Activated CD4-positive, alpha-beta T cell treated with anti-CD3 and anti-CD28 coated beads, Interleukin-2, amount 10 ng/mL, durations not matched to agents 7 days and 5 days (primary cell): Measurements from ENCODE around the gene SAMD1. TPM values are rescaled to one million over a fixed set of nuclear protein-coding genes. Genes with fewer than 3 reads are reported as not detected.

Source experiments
- CTCF ChIA-PET: fragments of 350-600 bp; sonication (Branson Sonifier 250); formaldehyde crosslinking; loops from one replicate; lab custom pipeline; 2021; ENCODE audit warnings: antibody characterized with exemption; lab: Charles Lee
- POLR2A ChIA-PET: fragments of 350-600 bp; sonication (Branson Sonifier 250); formaldehyde crosslinking; loops from one replicate; lab custom pipeline; 2021; ENCODE audit warnings: antibody characterized with exemption; lab: Charles Lee
- DNase-seq: peaks from one replicate; pipeline ENCODE4 v3.0.0-alpha.2; 2020
- H3K27ac Mint-ChIP-seq: one replicate; pipeline ENCODE4 v1.8.0; 2021; ENCODE audit warnings: mild to moderate bottlenecking, moderate library complexity, mixed read lengths
- H3K27me3 Mint-ChIP-seq: one replicate; pipeline ENCODE4 v1.8.0; 2021; ENCODE audit warnings: mixed read lengths
- H3K36me3 Mint-ChIP-seq: one replicate; pipeline ENCODE4 v1.8.0; 2021; ENCODE audit warnings: low read depth, mixed read lengths
- H3K4me1 Mint-ChIP-seq: one replicate; pipeline ENCODE4 v1.8.0; 2021; ENCODE audit warnings: mixed read lengths
- H3K4me3 Mint-ChIP-seq: one replicate; pipeline ENCODE4 v1.8.0; 2021; ENCODE audit warnings: mild to moderate bottlenecking, moderate library complexity, mixed read lengths
- H3K9me3 Mint-ChIP-seq: one replicate; pipeline ENCODE4 v1.8.0; 2021; ENCODE audit warnings: mixed read lengths
- total RNA-seq, 2 experiments: library from RNA; stranded (reverse); gene quantifications; one replicate each; pipeline ENCODE4 v1.2.3, GENCODE V29; 2021

The SAMD1 gene
- total RNA-seq, 2 experiments from 2014 or later: 80.7 to 84.5 TPM

- no peak overlapping the region for H3K4me3 Mint-ChIP-seq
- H3K9me3 Mint-ChIP-seq: no peaks in the 10 kb centered on the region
- peaks cover 36% of the 10 kb centered on the region for H3K4me1 Mint-ChIP-seq
- peaks cover 23% of the 10 kb centered on the region for H3K36me3 Mint-ChIP-seq
- DNase-seq: no peak
- ChIA-PET CTCF (interaction anchor here (3.6 kb wide), 1 partner anchor 17 kb away, joined by 12 read pairs; the partner anchor contains the start of gene ASF1B), POLR2A (no interaction called here)
- H3K27ac Mint-ChIP-seq: peak overlapping the region; percentile 13
- H3K27me3 Mint-ChIP-seq: no peaks in the 10 kb centered on the region
These were observed 29.3 kb upstream of the SAMD1 start for GRCh38 chr19:14119644-14120496.

GRCh38 chr19:14119146-14119545, 28.6 kb upstream of the SAMD1 start:
- no peak overlapping the region for H3K27ac Mint-ChIP-seq
- peaks cover 16% of the 10 kb centered on the region for H3K36me3 Mint-ChIP-seq
- no peak for DNase-seq
- H3K4me1 Mint-ChIP-seq: peaks cover 40% of the 10 kb centered on the region
- ChIA-PET POLR2A (no interaction called here), CTCF (interaction anchor here (3.6 kb wide), 1 partner anchor 18 kb away, joined by 12 read pairs; the partner anchor contains the start of gene ASF1B)
- peak overlapping the region; percentile 78 for H3K4me3 Mint-ChIP-seq
- no peaks in the 10 kb centered on the region for H3K9me3 Mint-ChIP-seq
- H3K27me3 Mint-ChIP-seq: no peaks in the 10 kb centered on the region

GRCh38 chr19:14118165-14119051, 27.9 kb upstream of the SAMD1 start:
- H3K4me3 Mint-ChIP-seq: peak overlapping the region; percentile 90
- ChIA-PET CTCF (interaction anchor here (0.6 to 3.6 kb wide), 3 partner anchors 18 to 207 kb away, joined by 4 to 17 read pairs (median 12); partner anchors contain the start of gene ASF1B), POLR2A (no interaction called here)
- H3K27me3 Mint-ChIP-seq: no peaks in the 10 kb centered on the region
- H3K9me3 Mint-ChIP-seq: no peaks in the 10 kb centered on the region
- peaks cover 14% of the 10 kb centered on the region for H3K36me3 Mint-ChIP-seq
- peak overlapping the region; percentile 82 for H3K27ac Mint-ChIP-seq
- peak; percentile 46 for DNase-seq
- H3K4me1 Mint-ChIP-seq: peaks cover 43% of the 10 kb centered on the region

GRCh38 chr19:14117668-14118164, 27.2 kb upstream of the SAMD1 start, which contains the start of gene PRKACA:
TSS of gene PRKACA (minus strand) at chr19:14117762. CDS start at chr19:14117547, 215 bp downstream.
- ChIA-PET CTCF (interaction anchor here (3.3 kb wide), 1 partner anchor 18 kb away, joined by 17 read pairs; the partner anchor contains the start of gene ASF1B), POLR2A (interaction anchor here (0.5 to 0.7 kb wide), 3 partner anchors 10 to 60 kb away, joined by 3 read pairs; no protein-coding TSS in a partner anchor)
- peak within 1 kb of the TSS; percentile 90 for H3K4me3 Mint-ChIP-seq
- no peaks in the 10 kb centered on the region for H3K27me3 Mint-ChIP-seq
- H3K27ac Mint-ChIP-seq: peak within 1 kb of the TSS; percentile 85
- peaks cover 10% of the 10 kb centered on the region for H3K36me3 Mint-ChIP-seq
- no peaks in the 10 kb centered on the region for H3K9me3 Mint-ChIP-seq
- peak; percentile 98 for DNase-seq
- peaks cover 48% of the 10 kb centered on the region for H3K4me1 Mint-ChIP-seq

GRCh38 chr19:14116918-14117578, 26.5 kb upstream of the SAMD1 start:
- Mint-ChIP-seq H3K27ac (peak overlapping the region; percentile 69), H3K4me1 (peaks cover 55% of the 10 kb centered on the region), H3K9me3 (no peaks in the 10 kb centered on the region), H3K27me3 (no peaks in the 10 kb centered on the region), H3K36me3 (peaks cover 7% of the 10 kb centered on the region), H3K4me3 (peak overlapping the region; percentile 85)
- ChIA-PET CTCF (interaction anchor here (3.3 kb wide), 1 partner anchor 19 kb away, joined by 17 read pairs; the partner anchor contains the start of gene ASF1B), POLR2A (interaction anchor here (0.5 to 0.7 kb wide), 3 partner anchors 10 to 60 kb away, joined by 3 read pairs; no protein-coding TSS in a partner anchor)
- DNase-seq: peak; percentile 18

- ChIA-PET CTCF (interaction anchor here (0.6 to 3.3 kb wide), 3 partner anchors 20 to 140 kb away, joined by 4 to 17 read pairs (median 4); partner anchors contain the start of gene ASF1B), POLR2A (no interaction called here)
- Mint-ChIP-seq H3K9me3 (no peaks in the 10 kb centered on the region), H3K4me3 (peak overlapping the region; percentile 85), H3K27me3 (no peaks in the 10 kb centered on the region), H3K36me3 (peaks cover 5% of the 10 kb centered on the region), H3K27ac (peak overlapping the region; percentile 69), H3K4me1 (peaks cover 60% of the 10 kb centered on the region)
- no peak for DNase-seq
These were observed 26.0 kb upstream of the SAMD1 start for GRCh38 chr19:14116525-14116917.

DNA sequence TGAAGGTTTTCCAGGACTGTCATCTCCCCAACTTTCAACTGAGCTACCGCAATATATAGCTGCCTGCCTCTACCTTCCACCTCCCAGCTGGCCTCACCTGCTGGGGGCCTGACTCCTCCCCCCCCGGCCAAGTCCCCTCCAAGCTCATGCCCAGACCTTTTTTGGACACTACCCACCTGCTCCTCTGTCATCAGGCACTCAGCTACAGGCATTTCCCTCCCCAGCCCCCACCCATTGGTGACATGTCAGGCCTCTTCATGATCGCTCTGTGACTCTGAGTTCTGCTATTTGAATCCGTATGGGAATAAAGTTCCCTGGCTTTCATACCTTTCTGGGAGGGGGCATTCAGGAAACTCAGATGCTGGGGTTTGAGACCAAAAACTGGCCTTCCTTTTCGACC, 25.2 kb upstream of the SAMD1 start:
- POLR2A ChIA-PET: no interaction called here

GRCh38 chr19:14114854-14115253, 24.3 kb upstream of the SAMD1 start:
- ChIA-PET CTCF (interaction anchor here (0.6 to 3.3 kb wide), 16 partner anchors 12 to 277 kb away, joined by 3 to 17 read pairs (median 5); partner anchors contain the start of genes ASF1B and MISP3), POLR2A (no interaction called here)
- Mint-ChIP-seq H3K4me1 (peaks cover 58% of the 10 kb centered on the region), H3K27ac (no peak overlapping the region), H3K4me3 (no peak overlapping the region), H3K27me3 (no peaks in the 10 kb centered on the region), H3K9me3 (no peaks in the 10 kb centered on the region), H3K36me3 (no peaks in the 10 kb centered on the region)
- DNase-seq: peak; percentile 57

More for the DNA sequence above, 25.2 kb upstream of the SAMD1 start:
- H3K36me3 Mint-ChIP-seq: peaks cover 3% of the 10 kb centered on the region
- peaks cover 61% of the 10 kb centered on the region for H3K4me1 Mint-ChIP-seq
- no peaks in the 10 kb centered on the region for H3K9me3 Mint-ChIP-seq
- DNase-seq: no peak
- CTCF ChIA-PET: interaction anchor here (0.6 to 3.3 kb wide), 11 partner anchors 9 to 276 kb away, joined by 3 to 17 read pairs (median 4); partner anchors contain the start of gene ASF1B
- peak overlapping the region; percentile 85 for H3K4me3 Mint-ChIP-seq
- H3K27me3 Mint-ChIP-seq: no peaks in the 10 kb centered on the region
- H3K27ac Mint-ChIP-seq: no peak overlapping the region

GRCh38 chr19:14114439-14114838, 23.9 kb upstream of the SAMD1 start:
- Mint-ChIP-seq H3K36me3 (no peaks in the 10 kb centered on the region), H3K27me3 (no peaks in the 10 kb centered on the region), H3K4me3 (no peak overlapping the region), H3K27ac (no peak overlapping the region), H3K9me3 (no peaks in the 10 kb centered on the region), H3K4me1 (peaks cover 57% of the 10 kb centered on the region)
- POLR2A ChIA-PET: no interaction called here
- DNase-seq: no peak
- CTCF ChIA-PET: interaction anchor here (0.7 to 3.2 kb wide), 10 partner anchors 11 to 255 kb away, joined by 3 to 15 read pairs (median 6); partner anchors contain the start of genes ASF1B and MISP3

DNA sequence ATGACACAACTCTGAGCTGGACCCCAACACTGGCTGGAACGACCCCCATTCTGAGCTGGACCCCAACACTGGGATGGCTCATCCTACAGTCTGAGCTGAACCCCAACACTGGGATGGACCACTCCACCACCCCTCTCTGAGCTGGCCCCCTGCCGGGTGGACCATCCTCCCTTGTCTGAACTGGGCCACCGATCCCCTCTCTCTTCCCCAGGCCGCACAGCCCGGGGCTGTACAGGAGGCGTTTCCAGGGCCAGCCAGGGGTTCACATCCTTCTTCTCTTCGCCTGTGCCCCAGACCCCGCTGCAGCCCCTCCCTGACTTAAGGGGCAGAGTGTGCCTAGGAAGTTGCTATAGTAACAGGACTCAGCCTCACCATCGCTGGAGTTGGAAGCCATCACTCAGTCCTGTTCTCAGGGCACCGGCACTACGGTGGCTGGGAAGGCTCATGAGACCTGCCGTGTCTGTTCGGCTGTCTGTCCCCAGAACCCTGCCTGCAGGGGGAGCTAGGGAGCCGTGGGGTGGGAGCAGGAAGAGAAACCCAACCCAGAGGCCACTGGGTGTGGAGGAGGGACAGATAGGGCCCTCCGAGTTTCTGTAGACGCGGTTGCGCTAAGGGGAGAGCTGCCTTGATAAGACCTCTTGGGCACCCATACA, 23.3 kb upstream of the SAMD1 start:
- Mint-ChIP-seq H3K9me3 (no peaks in the 10 kb centered on the region), H3K27me3 (no peaks in the 10 kb centered on the region), H3K27ac (no peak overlapping the region), H3K4me3 (no peak overlapping the region), H3K36me3 (no peaks in the 10 kb centered on the region), H3K4me1 (peaks cover 53% of the 10 kb centered on the region)
- DNase-seq: peak; percentile 45
- ChIA-PET CTCF (interaction anchor here (0.6 to 3.2 kb wide), 12 partner anchors 9 to 255 kb away, joined by 3 to 15 read pairs (median 6); partner anchors contain the start of genes ASF1B and MISP3), POLR2A (no interaction called here)

GRCh38 chr19:14112809-14113385, 22.3 kb upstream of the SAMD1 start:
- CTCF ChIA-PET: interaction anchor here (0.6 to 3.2 kb wide), 9 partner anchors 8 to 254 kb away, joined by 3 to 15 read pairs (median 3); partner anchors contain the start of genes ASF1B and MISP3
- no peak overlapping the region for H3K4me3 Mint-ChIP-seq
- DNase-seq: no peak
- no peaks in the 10 kb centered on the region for H3K27me3 Mint-ChIP-seq
- H3K9me3 Mint-ChIP-seq: no peaks in the 10 kb centered on the region
- H3K36me3 Mint-ChIP-seq: no peaks in the 10 kb centered on the region
- H3K27ac Mint-ChIP-seq: no peak overlapping the region
- POLR2A ChIA-PET: no interaction called here
- H3K4me1 Mint-ChIP-seq: peaks cover 47% of the 10 kb centered on the region
